ENCODE measurements around the gene GNG12. TPM values are rescaled to one million over a fixed set of nuclear protein-coding genes. Genes with fewer than 3 reads are reported as not detected.

The GNG12 gene
- total and polyA plus RNA-seq, 2 donors (not counting 3 experiments of a cell fraction or from before 2014, with no cell fraction given) = 107 to 152 TPM

DNA sequence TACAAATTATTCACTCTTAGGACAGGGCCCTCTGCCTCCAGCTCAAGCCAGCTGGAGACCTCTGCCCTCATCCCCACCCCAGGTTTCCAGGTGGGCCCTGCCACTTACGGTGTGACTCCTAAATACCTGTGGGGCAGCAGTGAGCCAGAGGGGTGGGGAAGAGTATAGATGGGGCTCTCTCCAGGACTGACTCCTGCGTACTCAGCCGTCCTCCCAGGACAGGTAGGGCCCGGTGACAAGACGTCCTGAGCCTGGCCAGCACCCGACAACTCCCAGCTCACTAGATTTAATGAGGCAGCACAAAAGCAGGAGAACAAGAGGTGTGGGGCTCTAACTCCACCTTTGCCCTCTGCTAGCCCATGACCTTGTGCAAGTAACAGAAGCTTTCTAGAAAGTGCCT, 16.8 kb downstream of the GNG12 start:
- BruUV-seq (replicated peaks) = no TSS peak
- Histone ChIP-seq H3K79me2 (ENCODE audit: control insufficient read depth, insufficient read depth, low read length) (peaks cover 95% of the 10 kb centered on the region), H3K4me2 (ENCODE audit: insufficient read depth, low read length) (no peak overlapping the region), H3K4me1 (ENCODE audit: control insufficient read depth, extremely low read depth, insufficient read depth, low read length) (peaks cover 36% of the 10 kb centered on the region), H3K27me3 (ENCODE audit: control insufficient read depth in 2 of 2, insufficient read depth in 2 of 2, low read length in 2 of 2) (no peaks in the 10 kb centered on the region), H3K27ac (ENCODE audit: insufficient read depth, low read depth, low read length) (no peak overlapping the region), H3K9ac (replicated peaks; ENCODE audit: extremely low read depth, insufficient read depth, low read length) (no peak overlapping the region), H3K36me3 (ENCODE audit: control insufficient read depth in 2 of 2, extremely low read depth in 1 of 2, insufficient read depth in 2 of 2, low read length in 2 of 2) (peaks cover 0 to 2% of the 10 kb centered on the region in 2 experiments), H3K9me1 (replicated peaks; ENCODE audit: control insufficient read depth, extremely low read depth, insufficient read depth, low read length) (no peaks in the 10 kb centered on the region), H2AFZ (ENCODE audit: low read depth, low read length) (no peak overlapping the region), H3K9me3 (replicated peaks; ENCODE audit: control insufficient read depth, insufficient read depth, low read length) (no peaks in the 10 kb centered on the region), H3K4me3 (replicated peaks in 1 of 3; ENCODE audit: insufficient read depth in 1 of 3, low read depth in 1 of 3, low read length in 3 of 3) (no peak overlapping the region), H4K20me1 (replicated peaks; ENCODE audit: control insufficient read depth, extremely low read depth, insufficient read depth, low read length) (peaks cover 5% of the 10 kb centered on the region)
- no peak for FAIRE-seq
- no peak for TF ChIP-seq GATA2 (IDR thresholded peaks at IDR 0.05; ENCODE audit: insufficient read depth, insufficient read length, low read depth, low read length)
- intact Hi-C loops (cut with micrococcal nuclease) (no loop called here), dilution Hi-C loops (cut with MboI; ENCODE audit: extremely low pct_ligation_motif_present, low sequenced_read_pairs) (no loop called here)
- DNase-seq (ENCODE audit: low read depth, low spot score) = no peak
- CTCF ChIA-PET = interaction anchor here (0.9 to 1.2 kb wide), 3 partner anchors 12 to 50 kb away, joined by 3 read pairs; no protein-coding TSS in a partner anchor
- POLR2A ChIA-PET = no interaction called here

DNA sequence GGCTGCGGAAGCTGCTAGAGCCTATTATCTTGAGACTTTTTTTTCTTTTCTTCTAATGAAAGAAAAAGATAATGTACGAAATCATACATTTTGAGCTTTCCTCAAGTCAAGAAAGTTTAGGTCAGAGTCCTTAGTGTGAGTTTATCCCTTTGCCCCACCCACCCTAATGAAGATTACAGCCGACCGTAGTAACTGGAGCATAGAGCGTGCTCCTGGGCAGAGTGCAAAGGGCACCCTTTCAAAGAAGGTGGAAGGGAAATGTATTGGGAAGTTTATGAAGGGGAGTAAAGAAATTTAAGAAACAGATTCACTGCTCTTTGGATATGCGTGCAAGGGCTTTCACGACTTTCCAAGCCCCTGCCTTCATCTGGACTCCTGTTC, 17.2 kb downstream of the GNG12 start:
- no peak for FAIRE-seq
- Histone ChIP-seq H3K27ac (ENCODE audit: insufficient read depth, low read depth, low read length) (no peak overlapping the region), H3K4me3 (replicated peaks in 1 of 3; ENCODE audit: insufficient read depth in 1 of 3, low read depth in 1 of 3, low read length in 3 of 3) (no peak overlapping the region), H3K9me3 (replicated peaks; ENCODE audit: control insufficient read depth, insufficient read depth, low read length) (no peaks in the 10 kb centered on the region), H3K9me1 (replicated peaks; ENCODE audit: control insufficient read depth, extremely low read depth, insufficient read depth, low read length) (no peaks in the 10 kb centered on the region), H3K27me3 (ENCODE audit: control insufficient read depth in 2 of 2, insufficient read depth in 2 of 2, low read length in 2 of 2) (no peaks in the 10 kb centered on the region), H3K36me3 (ENCODE audit: control insufficient read depth in 2 of 2, extremely low read depth in 1 of 2, insufficient read depth in 2 of 2, low read length in 2 of 2) (peaks cover 0 to 2% of the 10 kb centered on the region in 2 experiments), H3K9ac (replicated peaks; ENCODE audit: extremely low read depth, insufficient read depth, low read length) (no peak overlapping the region), H3K4me2 (ENCODE audit: insufficient read depth, low read length) (no peak overlapping the region), H3K79me2 (ENCODE audit: control insufficient read depth, insufficient read depth, low read length) (peaks cover 95% of the 10 kb centered on the region), H2AFZ (ENCODE audit: low read depth, low read length) (no peak overlapping the region), H4K20me1 (replicated peaks; ENCODE audit: control insufficient read depth, extremely low read depth, insufficient read depth, low read length) (peaks cover 5% of the 10 kb centered on the region), H3K4me1 (ENCODE audit: control insufficient read depth, extremely low read depth, insufficient read depth, low read length) (peaks cover 41% of the 10 kb centered on the region)
- no peak for DNase-seq (ENCODE audit: low read depth, low spot score)
- TF ChIP-seq, protein P1, sequence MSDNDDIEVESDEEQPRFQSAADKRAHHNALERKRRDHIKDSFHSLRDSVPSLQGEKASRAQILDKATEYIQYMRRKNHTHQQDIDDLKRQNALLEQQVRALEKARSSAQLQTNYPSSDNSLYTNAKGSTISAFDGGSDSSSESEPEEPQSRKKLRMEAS (IDR thresholded peaks at IDR 0.05; ENCODE audit: insufficient read depth, insufficient read length) = no peak
- TF ChIP-seq EZH2 (IDR thresholded peaks at IDR 0.05; ENCODE audit: borderline replicate concordance, low read depth, low read length, severe bottlenecking) (no peak), POLR2AphosphoS5 (IDR thresholded peaks at IDR 0.05; ENCODE audit: insufficient read depth, low read depth, low read length) (no peak), JUN (IDR thresholded peaks at IDR 0.05; ENCODE audit: borderline replicate concordance, insufficient read depth, insufficient read length, low read depth) (no peak), POLR2A (IDR thresholded peaks at IDR 0.05; ENCODE audit: low read depth, low read length) (no peak)
- TF ChIP-seq, protein P2, sequence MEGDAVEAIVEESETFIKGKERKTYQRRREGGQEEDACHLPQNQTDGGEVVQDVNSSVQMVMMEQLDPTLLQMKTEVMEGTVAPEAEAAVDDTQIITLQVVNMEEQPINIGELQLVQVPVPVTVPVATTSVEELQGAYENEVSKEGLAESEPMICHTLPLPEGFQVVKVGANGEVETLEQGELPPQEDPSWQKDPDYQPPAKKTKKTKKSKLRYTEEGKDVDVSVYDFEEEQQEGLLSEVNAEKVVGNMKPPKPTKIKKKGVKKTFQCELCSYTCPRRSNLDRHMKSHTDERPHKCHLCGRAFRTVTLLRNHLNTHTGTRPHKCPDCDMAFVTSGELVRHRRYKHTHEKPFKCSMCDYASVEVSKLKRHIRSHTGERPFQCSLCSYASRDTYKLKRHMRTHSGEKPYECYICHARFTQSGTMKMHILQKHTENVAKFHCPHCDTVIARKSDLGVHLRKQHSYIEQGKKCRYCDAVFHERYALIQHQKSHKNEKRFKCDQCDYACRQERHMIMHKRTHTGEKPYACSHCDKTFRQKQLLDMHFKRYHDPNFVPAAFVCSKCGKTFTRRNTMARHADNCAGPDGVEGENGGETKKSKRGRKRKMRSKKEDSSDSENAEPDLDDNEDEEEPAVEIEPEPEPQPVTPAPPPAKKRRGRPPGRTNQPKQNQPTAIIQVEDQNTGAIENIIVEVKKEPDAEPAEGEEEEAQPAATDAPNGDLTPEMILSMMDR (IDR thresholded peaks at IDR 0.05; ENCODE audit: extremely low read depth in 1 of 2, insufficient read depth in 1 of 2, low read depth in 1 of 2, low read length in 2 of 2) = no peak
- ChIA-PET CTCF (interaction anchor here (0.9 to 1.2 kb wide), 3 partner anchors 12 to 50 kb away, joined by 3 read pairs; no protein-coding TSS in a partner anchor), POLR2A (no interaction called here)
- dilution Hi-C loops (cut with MboI; ENCODE audit: extremely low pct_ligation_motif_present, low sequenced_read_pairs) (no loop called here), intact Hi-C loops (cut with micrococcal nuclease) (no loop called here)
- no TSS peak for BruUV-seq (replicated peaks)
